Endothelial cell (in vitro differentiated cells): ENCODE results near the gene ADAMTSL1. TPM values are rescaled to one million over a fixed set of nuclear protein-coding genes. Genes with fewer than 3 reads are reported as not detected.

Experiments used
- DNase-seq: peaks from one replicate; pipeline ENCODE4 v3.0.0; 2021; ENCODE audit warnings: low spot score
- H3K27ac Mint-ChIP-seq: one replicate; pipeline ENCODE4 v1.8.0; 2021; ENCODE audit warnings: mixed read lengths, inconsistent platforms; ENCODE audit not compliant: unreplicated experiment
- H3K27me3 Mint-ChIP-seq: one replicate; pipeline ENCODE4 v1.8.0; 2021; ENCODE audit warnings: mild to moderate bottlenecking, moderate library complexity, mixed read lengths, inconsistent platforms; ENCODE audit not compliant: unreplicated experiment
- H3K36me3 Mint-ChIP-seq: one replicate; pipeline ENCODE4 v1.8.0; 2021; ENCODE audit warnings: mild to moderate bottlenecking, low read depth, mixed read lengths, inconsistent platforms; ENCODE audit not compliant: unreplicated experiment
- H3K4me1 Mint-ChIP-seq: one replicate; pipeline ENCODE4 v1.8.0; 2021; ENCODE audit warnings: mild to moderate bottlenecking, mixed read lengths, inconsistent platforms; ENCODE audit not compliant: unreplicated experiment
- H3K4me3 Mint-ChIP-seq: one replicate; pipeline ENCODE4 v1.8.0; 2021; ENCODE audit warnings: mild to moderate bottlenecking, mixed read lengths, inconsistent platforms; ENCODE audit not compliant: unreplicated experiment
- H3K9me3 Mint-ChIP-seq: one replicate; pipeline ENCODE4 v1.8.0; 2021; ENCODE audit warnings: mixed read lengths, inconsistent platforms; ENCODE audit not compliant: unreplicated experiment
- total RNA-seq: library from RNA; stranded (reverse); fragmentation: NEBNext Ultra II Directional; extraction: Animal tissue kit (Norgen Biotek cat#: 25700); gene quantifications from one replicate; pipeline ENCODE4 v1.2.1, GENCODE V29; 2021; ENCODE audit not compliant: unreplicated experiment
- TF ChIP-seq, protein P1 (sequence below): fragments of 200-600 bp; sonication (generic); IDR thresholded peaks from one replicate; pipeline ENCODE4 v1.5.0; 2021; ENCODE audit warnings: antibody characterized with exemption; ENCODE audit not compliant: unreplicated experiment

The ADAMTSL1 gene
- total RNA-seq, 1 donor from 2014 or later: 18.2 TPM

DNA sequence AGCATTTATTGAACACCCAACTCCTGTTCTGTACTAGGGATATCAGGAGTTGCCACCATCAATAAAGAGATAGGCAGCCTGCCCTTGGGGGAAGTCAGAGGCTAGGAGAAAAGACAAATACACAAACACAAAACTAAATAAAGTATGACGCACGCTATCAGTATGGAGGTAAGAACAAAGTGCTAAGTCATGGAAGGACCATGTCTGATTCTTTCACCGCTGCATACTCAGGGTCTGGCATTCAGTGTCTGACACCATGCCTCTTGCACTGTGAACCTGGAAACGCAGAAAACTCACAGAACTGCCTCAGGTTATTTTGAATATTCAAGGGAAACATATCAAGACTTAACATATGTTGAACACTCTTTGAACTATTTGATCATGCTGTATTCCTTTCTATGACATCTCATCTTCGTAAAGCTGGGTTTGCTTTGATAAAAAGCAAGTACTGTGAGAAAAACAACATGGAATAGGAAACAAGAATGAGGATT is 65.3 kb downstream of the ADAMTSL1 start:
- TF ChIP-seq, protein P1, sequence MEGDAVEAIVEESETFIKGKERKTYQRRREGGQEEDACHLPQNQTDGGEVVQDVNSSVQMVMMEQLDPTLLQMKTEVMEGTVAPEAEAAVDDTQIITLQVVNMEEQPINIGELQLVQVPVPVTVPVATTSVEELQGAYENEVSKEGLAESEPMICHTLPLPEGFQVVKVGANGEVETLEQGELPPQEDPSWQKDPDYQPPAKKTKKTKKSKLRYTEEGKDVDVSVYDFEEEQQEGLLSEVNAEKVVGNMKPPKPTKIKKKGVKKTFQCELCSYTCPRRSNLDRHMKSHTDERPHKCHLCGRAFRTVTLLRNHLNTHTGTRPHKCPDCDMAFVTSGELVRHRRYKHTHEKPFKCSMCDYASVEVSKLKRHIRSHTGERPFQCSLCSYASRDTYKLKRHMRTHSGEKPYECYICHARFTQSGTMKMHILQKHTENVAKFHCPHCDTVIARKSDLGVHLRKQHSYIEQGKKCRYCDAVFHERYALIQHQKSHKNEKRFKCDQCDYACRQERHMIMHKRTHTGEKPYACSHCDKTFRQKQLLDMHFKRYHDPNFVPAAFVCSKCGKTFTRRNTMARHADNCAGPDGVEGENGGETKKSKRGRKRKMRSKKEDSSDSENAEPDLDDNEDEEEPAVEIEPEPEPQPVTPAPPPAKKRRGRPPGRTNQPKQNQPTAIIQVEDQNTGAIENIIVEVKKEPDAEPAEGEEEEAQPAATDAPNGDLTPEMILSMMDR: no peak
- Mint-ChIP-seq H3K9me3 (peaks cover 11% of the 10 kb centered on the region), H3K36me3 (peaks cover 13% of the 10 kb centered on the region), H3K4me3 (no peak overlapping the region), H3K4me1 (no peaks in the 10 kb centered on the region), H3K27me3 (peaks cover 5% of the 10 kb centered on the region), H3K27ac (no peak overlapping the region)
- DNase-seq: no peak

DNA sequence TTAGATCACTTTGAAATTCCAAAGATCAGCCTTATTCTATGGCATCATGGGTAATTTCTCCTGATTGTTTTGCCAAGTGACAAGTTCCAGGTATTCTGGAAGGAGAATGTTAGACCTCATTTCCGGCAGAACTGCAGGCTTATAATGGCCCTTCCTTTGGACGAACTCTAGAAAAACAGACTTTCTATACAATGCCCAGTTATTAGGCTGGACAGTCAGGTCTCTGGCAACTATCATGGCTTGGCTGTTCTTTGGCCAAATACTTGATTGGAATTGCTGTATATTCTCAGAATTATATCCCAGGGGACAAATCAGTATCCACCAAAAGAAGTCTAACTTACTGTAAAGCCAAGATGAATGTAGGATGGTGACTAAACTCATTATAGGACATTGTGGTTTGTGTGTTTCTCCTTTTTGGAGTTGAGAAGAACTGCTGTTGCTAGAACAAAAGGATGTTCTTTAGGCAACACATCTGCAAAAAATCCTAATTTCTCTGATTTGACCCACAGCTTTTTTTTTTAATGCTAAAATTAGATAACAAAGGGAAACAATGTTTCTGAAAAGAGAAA is 69.0 kb downstream of the ADAMTSL1 start:
- H3K4me3 Mint-ChIP-seq: no peak overlapping the region
- no peak for DNase-seq
- H3K4me1 Mint-ChIP-seq: no peaks in the 10 kb centered on the region
- no peak overlapping the region for H3K27ac Mint-ChIP-seq
- no peaks in the 10 kb centered on the region for H3K36me3 Mint-ChIP-seq
- no peaks in the 10 kb centered on the region for H3K9me3 Mint-ChIP-seq
- TF ChIP-seq, protein P1: no peak
- peaks cover 3% of the 10 kb centered on the region for H3K27me3 Mint-ChIP-seq

GRCh38 chr9:18543406-18544192 is 69.6 kb downstream of the ADAMTSL1 start:
- TF ChIP-seq, protein P1: no peak
- H3K4me3 Mint-ChIP-seq: no peak overlapping the region
- peaks cover 3% of the 10 kb centered on the region for H3K27me3 Mint-ChIP-seq
- DNase-seq: no peak
- no peak overlapping the region for H3K27ac Mint-ChIP-seq
- H3K4me1 Mint-ChIP-seq: peaks cover 3% of the 10 kb centered on the region
- H3K9me3 Mint-ChIP-seq: no peaks in the 10 kb centered on the region
- H3K36me3 Mint-ChIP-seq: no peaks in the 10 kb centered on the region

DNA sequence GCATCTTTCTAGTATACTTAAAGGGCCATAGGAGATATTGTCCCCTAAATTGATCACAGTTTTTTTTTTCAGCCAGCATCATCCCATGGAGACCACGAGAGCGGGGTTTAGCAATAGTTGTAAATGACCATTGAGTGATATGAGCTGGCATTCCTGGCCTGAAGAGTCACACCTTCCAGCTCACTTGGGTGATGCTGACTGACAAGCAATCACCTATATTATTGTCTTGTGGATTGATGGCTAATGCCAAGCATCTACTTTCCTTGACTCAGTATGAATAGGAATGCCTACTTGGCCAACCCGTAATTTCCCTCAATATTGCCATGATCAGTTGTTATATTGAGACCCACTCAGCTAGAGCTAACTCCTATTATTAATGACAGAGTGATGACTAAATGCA is 70.5 kb downstream of the ADAMTSL1 start:
- H3K4me3 Mint-ChIP-seq: no peak overlapping the region
- TF ChIP-seq, protein P1: no peak
- H3K36me3 Mint-ChIP-seq: no peaks in the 10 kb centered on the region
- peaks cover 3% of the 10 kb centered on the region for H3K4me1 Mint-ChIP-seq
- H3K27me3 Mint-ChIP-seq: peaks cover 3% of the 10 kb centered on the region
- no peak overlapping the region for H3K27ac Mint-ChIP-seq
- DNase-seq: no peak
- no peaks in the 10 kb centered on the region for H3K9me3 Mint-ChIP-seq
